A673 (cell line): ENCODE results near the gene MATN1. TPM values are rescaled to one million over a fixed set of nuclear protein-coding genes. Genes with fewer than 3 reads are reported as not detected.

Experiments used
- BruUV-seq: library from RNA; stranded (reverse); fragments of 400-500 nt; replicated peaks from 2 replicates; lab custom pipeline; 2021; lab: Mats Ljungman, UMichigan
- CTCF ChIA-PET: fragments of 300-600 bp; sonication (Branson Sonifier 250); formaldehyde crosslinking; loops from one replicate; lab custom pipeline; 2022; ENCODE audit warnings: antibody characterized with exemption; lab: Charles Lee
- POLR2A ChIA-PET: fragments of 300-600 bp; sonication (Branson Sonifier 250); formaldehyde crosslinking; loops from one replicate; lab custom pipeline; 2022; ENCODE audit warnings: antibody characterized with exemption; ENCODE audit not compliant: low non-redundant PET; lab: Charles Lee
- DNase-seq: peaks from one replicate; pipeline ENCODE4 v3.0.0-alpha.2; 2015; ENCODE audit warnings: low spot score
- H3K27ac ChIP-seq: fragments of 200-600 bp; sonication (generic); 2 replicates; pipeline ENCODE4 v1.5.1; 2016; ENCODE audit warnings: mixed run types, low read depth, mild to moderate bottlenecking, mixed read lengths, antibody characterized with exemption, low read length; ENCODE audit not compliant: poor library complexity, severe bottlenecking
- H3K27me3 ChIP-seq: fragments of 200-600 bp; sonication (generic); replicated peaks from 2 replicates; pipeline ENCODE4 v1.6.1; 2017; ENCODE audit warnings: mixed run types, low read depth, mild to moderate bottlenecking, mixed read lengths, antibody characterized with exemption, low read length; ENCODE audit not compliant: insufficient read depth, poor library complexity
- H3K36me3 ChIP-seq: fragments of 200-600 bp; sonication (generic); 2 replicates; pipeline ENCODE4 v1.6.1; 2016; ENCODE audit warnings: mixed run types, mild to moderate bottlenecking, mixed read lengths, antibody characterized with exemption, low read length; ENCODE audit not compliant: insufficient read depth, poor library complexity, severe bottlenecking
- H3K4me1 ChIP-seq: fragments of 200-600 bp; sonication (generic); 2 replicates; pipeline ENCODE4 v1.6.1; 2017; ENCODE audit warnings: mixed run types, mild to moderate bottlenecking, mixed read lengths, antibody characterized with exemption, low read length; ENCODE audit not compliant: insufficient read depth, poor library complexity, severe bottlenecking
- H3K4me3 ChIP-seq: fragments of 200-600 bp; sonication (generic); 2 replicates; pipeline ENCODE4 v1.5.1; 2016; ENCODE audit warnings: low read depth, mixed run types, mild to moderate bottlenecking, mixed read lengths, low read length; ENCODE audit not compliant: poor library complexity, severe bottlenecking
- H3K9me3 ChIP-seq: fragments of 200-600 bp; sonication (generic); 2 replicates; pipeline ENCODE4 v1.6.1; 2016; ENCODE audit warnings: mixed run types, low read depth, mild to moderate bottlenecking, mixed read lengths, antibody characterized with exemption, low read length; ENCODE audit not compliant: poor library complexity, severe bottlenecking
- CTCF ChIP-seq: fragments of 300-800, 200-600 bp; sonication (generic); conservative IDR thresholded peaks from 2 replicates; pipeline ENCODE4 v1.5.1; 2017; ENCODE audit warnings: low read depth, mild to moderate bottlenecking, antibody characterized with exemption, low read length, moderate library complexity, mixed read lengths
- EZH2 ChIP-seq: fragments of 200-600 bp; sonication (generic); IDR thresholded peaks from 2 replicates; pipeline ENCODE4 v1.6.1; 2017; ENCODE audit warnings: borderline replicate concordance, low read depth, mild to moderate bottlenecking, mixed read lengths, antibody characterized with exemption, low read length; ENCODE audit not compliant: poor library complexity, severe bottlenecking
- intact Hi-C: fragments of 100-400 bp; cut with micrococcal nuclease; formaldehyde crosslinking; loops from one replicate; pipeline ENCODE4 v1.10.0; 2022; ENCODE audit not compliant: unreplicated experiment
- total RNA-seq: library from RNA; stranded (reverse); gene quantifications from 2 replicates; pipeline ENCODE4 v1.2.3, GENCODE V29; 2021

The MATN1 gene
- total RNA-seq, 1 experiment from 2014 or later: not detected

GRCh38 chr1:30695439-30695841, 27.9 kb downstream of the MATN1 start:
- BruUV-seq: no TSS peak
- CTCF ChIA-PET: interaction anchor here (1.0 kb wide), 1 partner anchor 14 kb away, joined by 4 read pairs; no protein-coding TSS in a partner anchor
- intact Hi-C loops: no loop called here
- no peak for DNase-seq
- H3K27me3 ChIP-seq: no peaks in the 10 kb centered on the region
- H3K27ac ChIP-seq: no peak overlapping the region
- POLR2A ChIA-PET: no interaction called here
- H3K36me3 ChIP-seq: no peaks in the 10 kb centered on the region
- no peaks in the 10 kb centered on the region for H3K9me3 ChIP-seq
- no peak overlapping the region for H3K4me3 ChIP-seq
- no peak for TF ChIP-seq EZH2
- TF ChIP-seq CTCF: no peak
- H3K4me1 ChIP-seq: no peaks in the 10 kb centered on the region

- TF ChIP-seq CTCF: no peak
- no peak for TF ChIP-seq EZH2
- Histone ChIP-seq H3K36me3 (no peaks in the 10 kb centered on the region), H3K4me3 (no peak overlapping the region), H3K27ac (no peak overlapping the region), H3K9me3 (no peaks in the 10 kb centered on the region), H3K27me3 (no peaks in the 10 kb centered on the region), H3K4me1 (no peaks in the 10 kb centered on the region)
- no TSS peak for BruUV-seq
- intact Hi-C loops: no loop called here
- ChIA-PET CTCF (no interaction called here), POLR2A (no interaction called here)
- DNase-seq: no peak
These were observed 28.9 kb downstream of the MATN1 start for GRCh38 chr1:30694280-30695175.

DNA sequence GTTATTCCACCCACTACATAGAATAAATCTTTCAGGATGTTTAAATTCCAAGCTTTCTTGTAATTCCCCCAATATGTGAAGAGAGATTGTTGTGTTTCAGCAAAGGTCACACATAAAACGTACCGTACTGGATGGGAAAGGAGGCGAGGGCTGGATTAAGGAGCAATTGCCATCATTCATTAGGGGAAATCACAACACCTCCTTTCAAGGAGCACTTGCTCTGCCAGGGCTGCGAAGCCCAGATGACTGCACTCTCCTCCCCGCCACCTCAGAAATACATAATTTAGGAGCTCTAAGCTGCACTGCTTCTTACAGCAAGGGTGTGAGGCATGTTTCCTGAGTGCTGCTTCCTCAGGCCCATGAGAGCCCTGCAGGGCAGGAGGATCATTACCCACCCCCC, 29.6 kb downstream of the MATN1 start:
- Histone ChIP-seq H3K9me3 (no peaks in the 10 kb centered on the region), H3K27ac (no peak overlapping the region), H3K27me3 (no peaks in the 10 kb centered on the region), H3K4me1 (no peaks in the 10 kb centered on the region), H3K4me3 (no peak overlapping the region), H3K36me3 (no peaks in the 10 kb centered on the region)
- ChIA-PET POLR2A (no interaction called here), CTCF (no interaction called here)
- DNase-seq: no peak
- intact Hi-C loops: no loop called here
- BruUV-seq: no TSS peak
- TF ChIP-seq EZH2 (no peak), CTCF (no peak)
